OCI-LY3 (cell line): ENCODE data around the gene CKLF.
"Not testable (repeated sequence)": the region's sequence is repeated elsewhere in the genome, so short reads cannot be mapped to it uniquely, and the experiment has no call there.

ENCODE experiments used
- H2AFZ ChIP-seq: fragments of 200-600, 300-600 bp; shearing (Covaris generic); 2 replicates; pipeline ENCODE4 v1.6.0; 2014; ENCODE audit warnings: antibody characterized with exemption, low read depth, low read length
- H3K27ac ChIP-seq: fragments of 200-600, 300-600 bp; sonication (generic); 2 replicates; pipeline ENCODE4 v1.5.1; 2014; ENCODE audit warnings: mild to moderate bottlenecking, low read length, moderate library complexity, mixed read lengths
- H3K27me3 ChIP-seq: fragments of 200-600, 300-600 bp; sonication (generic); 2 replicates; pipeline ENCODE4 v1.6.1; 2014; ENCODE audit warnings: low read depth, low read length, mixed read lengths
- H3K36me3 ChIP-seq: fragments of 200-600, 300-600 bp; sonication (generic); replicated peaks from 2 replicates; pipeline ENCODE3; 2014; ENCODE audit warnings: low read depth, low read length, mixed read lengths
- H3K4me1 ChIP-seq: fragments of 300-600, 200-600 bp; sonication (generic); 2 replicates; pipeline ENCODE4 v1.6.1; 2014; ENCODE audit warnings: low read length, mixed read lengths
- H3K4me2 ChIP-seq: fragments of 200-600, 300-600 bp; sonication (generic); 2 replicates; pipeline ENCODE4 v1.6.1; 2014; ENCODE audit warnings: low read length, mixed read lengths
- H3K4me3 ChIP-seq: fragments of 300-600, 200-600 bp; sonication (generic); 2 replicates; pipeline ENCODE4 v1.5.1; 2014; ENCODE audit warnings: antibody characterized with exemption, mild to moderate bottlenecking, low read length, moderate library complexity
- H3K79me2 ChIP-seq: fragments of 300-600, 200-600 bp; shearing (Covaris generic); 2 replicates; pipeline ENCODE4 v1.6.1; 2014; ENCODE audit warnings: mild to moderate bottlenecking, low read length, mixed read lengths
- H3K9ac ChIP-seq: fragments of 300-600, 200-600 bp; shearing (Covaris generic); 2 replicates; pipeline ENCODE4 v1.6.0; 2014; ENCODE audit warnings: mild to moderate bottlenecking, low read length, moderate library complexity
- H3K9me3 ChIP-seq: fragments of 200-600, 300-600 bp; shearing (Covaris generic); 2 replicates; pipeline ENCODE4 v1.6.1; 2014; ENCODE audit warnings: low read length, mixed read lengths; ENCODE audit not compliant: insufficient read depth
- H4K20me1 ChIP-seq: fragments of 200-600, 300-600 bp; sonication (generic); 2 replicates; pipeline ENCODE4 v1.6.1; 2016; ENCODE audit warnings: low read length, mixed read lengths; ENCODE audit not compliant: insufficient read depth
- CTCF ChIP-seq: fragments of 200-600, 300-600 bp; sonication (generic); IDR thresholded peaks from 2 replicates; pipeline ENCODE4 v1.5.1; 2014; ENCODE audit warnings: antibody characterized with exemption, low read length, low read depth
- EZH2phosphoT487 ChIP-seq: fragments of 200-600 bp; shearing (Covaris generic); IDR thresholded peaks from 2 replicates; pipeline ENCODE4 v1.6.1; 2018; ENCODE audit warnings: antibody characterized with exemption, mixed run types, low read depth

The CKLF gene

GRCh38 chr16:66592241-66592640 is 39.9 kb downstream of the CKLF start:
- no peak overlapping the region for H3K4me3 ChIP-seq
- H3K4me2 ChIP-seq, result no peak overlapping the region
- peaks cover 4% of the 10 kb centered on the region; the same call in 1 of the 2 replicates for H3K9me3 ChIP-seq
- peaks cover 53% of the 10 kb centered on the region for H3K4me1 ChIP-seq
- no peak overlapping the region for H3K9ac ChIP-seq
- H3K27me3 ChIP-seq, result peaks cover 16% of the 10 kb centered on the region
- no peaks in the 10 kb centered on the region for H4K20me1 ChIP-seq
- H2AFZ ChIP-seq, result no peak overlapping the region
- H3K27ac ChIP-seq, result no peak overlapping the region
- H3K79me2 ChIP-seq, result no peaks in the 10 kb centered on the region
- H3K36me3 ChIP-seq, result no peaks in the 10 kb centered on the region
- TF ChIP-seq CTCF (no peak), EZH2phosphoT487 (no peak)

- Histone ChIP-seq H3K4me3 (no peak overlapping the region), H3K36me3 (no peaks in the 10 kb centered on the region), H2AFZ (no peak overlapping the region), H3K9me3 (peaks cover 4% of the 10 kb centered on the region; the same call in 1 of the 2 replicates), H3K4me1 (peaks cover 55% of the 10 kb centered on the region), H3K9ac (no peak overlapping the region), H3K4me2 (no peak overlapping the region), H3K27me3 (peaks cover 16% of the 10 kb centered on the region), H3K79me2 (no peaks in the 10 kb centered on the region), H4K20me1 (no peaks in the 10 kb centered on the region), H3K27ac (no peak overlapping the region)
- TF ChIP-seq EZH2phosphoT487 (no peak), CTCF (no peak)
These were observed 40.4 kb downstream of the CKLF start for GRCh38 chr16:66592814-66593213.

- H3K4me2 ChIP-seq, result peak overlapping the region; percentile 92
- H2AFZ ChIP-seq, result no peak overlapping the region
- H3K27ac ChIP-seq, result peak overlapping the region; percentile 42; the same call in 1 of the 2 replicates
These were observed 42.4 kb downstream of the CKLF start for GRCh38 chr16:66594739-66595138.

GRCh38 chr16:66596559-66596958 is 44.2 kb downstream of the CKLF start:
- H3K4me2 ChIP-seq, result peak overlapping the region; percentile 73
- not testable (repeated sequence) for H2AFZ ChIP-seq, H3K4me3 ChIP-seq, H4K20me1 ChIP-seq, H3K27ac ChIP-seq, H3K79me2 ChIP-seq, H3K36me3 ChIP-seq, H3K9ac ChIP-seq
- peaks cover 48% of the 10 kb centered on the region for H3K4me1 ChIP-seq
- H3K9me3 ChIP-seq, result peaks cover 15% of the 10 kb centered on the region
- peaks cover 26% of the 10 kb centered on the region for H3K27me3 ChIP-seq

More at GRCh38 chr16:66594739-66595138, 42.4 kb downstream of the CKLF start:
- peaks cover 56% of the 10 kb centered on the region for H3K4me1 ChIP-seq
- no peaks in the 10 kb centered on the region for H3K36me3 ChIP-seq
- H3K9ac ChIP-seq, result no peak overlapping the region; the same call in 1 of the 2 replicates
- no peak for TF ChIP-seq CTCF
- no peak for TF ChIP-seq EZH2phosphoT487
- H3K4me3 ChIP-seq, result peak overlapping the region; percentile 68
- H4K20me1 ChIP-seq, result no peaks in the 10 kb centered on the region
- no peaks in the 10 kb centered on the region for H3K79me2 ChIP-seq
- H3K27me3 ChIP-seq, result peaks cover 26% of the 10 kb centered on the region
- peaks cover 4% of the 10 kb centered on the region; the same call in 1 of the 2 replicates for H3K9me3 ChIP-seq
